ENCODE results near the gene TTLL9.
A peak's percentile ranks its signal among the peaks of the same experiment; 100 is the strongest.

Gene TTLL9, protein sequence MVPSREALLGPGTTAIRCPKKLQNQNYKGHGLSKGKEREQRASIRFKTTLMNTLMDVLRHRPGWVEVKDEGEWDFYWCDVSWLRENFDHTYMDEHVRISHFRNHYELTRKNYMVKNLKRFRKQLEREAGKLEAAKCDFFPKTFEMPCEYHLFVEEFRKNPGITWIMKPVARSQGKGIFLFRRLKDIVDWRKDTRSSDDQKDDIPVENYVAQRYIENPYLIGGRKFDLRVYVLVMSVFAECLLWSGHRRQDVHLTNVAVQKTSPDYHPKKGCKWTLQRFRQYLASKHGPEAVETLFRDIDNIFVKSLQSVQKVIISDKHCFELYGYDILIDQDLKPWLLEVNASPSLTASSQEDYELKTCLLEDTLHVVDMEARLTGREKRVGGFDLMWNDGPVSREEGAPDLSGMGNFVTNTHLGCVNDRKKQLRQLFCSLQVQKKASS

DNA sequence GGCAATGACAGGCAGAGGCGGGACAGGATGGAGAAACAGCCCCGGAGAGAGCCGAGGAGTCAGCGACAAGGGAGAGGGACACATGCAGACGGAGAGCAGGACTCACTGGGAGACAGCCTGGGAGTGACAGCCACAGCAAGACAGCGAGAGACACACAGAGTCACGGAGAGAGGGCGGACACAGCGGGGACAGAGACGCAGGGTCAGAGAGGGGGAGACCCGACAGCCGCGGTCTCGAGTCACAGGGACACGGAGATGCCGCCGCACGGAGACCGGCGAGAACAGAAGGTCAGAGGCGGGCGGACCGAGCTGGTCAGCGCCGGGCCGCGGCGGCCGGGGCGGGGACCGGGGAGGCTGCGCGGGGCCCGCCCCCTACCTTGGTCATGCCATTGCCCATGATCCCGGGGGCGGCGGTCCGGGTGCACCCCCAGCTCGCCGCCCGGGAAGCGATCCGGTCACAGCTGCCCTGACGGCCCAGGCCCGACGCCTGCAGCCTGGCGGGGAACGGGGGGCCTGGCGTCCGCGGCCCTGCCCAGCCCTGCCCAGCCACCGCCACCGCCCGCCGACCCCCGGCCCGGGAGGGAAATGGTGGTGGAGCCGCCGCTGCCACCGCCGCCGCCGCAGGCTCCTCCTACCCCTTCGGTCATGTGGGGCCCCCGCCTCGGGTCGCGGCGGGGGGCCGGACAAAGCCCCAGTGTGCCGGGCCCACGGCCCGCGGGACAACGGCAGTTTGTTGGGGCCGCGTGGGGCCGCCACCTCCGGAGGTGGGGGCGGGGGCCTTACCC, at the start of gene TTLL9, which contains the start of gene DUSP15:
Gene TTLL9 (plus strand): TSS at position 693 of the 784 bp plus-strand sequence. CDS start 493 bp downstream, outside the sequence.
Gene DUSP15 (minus strand): TSS at position 586 of the 784 bp plus-strand sequence. CDS start 190 bp downstream, at position 396.
- TF ChIP-seq FOXM1 (IDR thresholded peaks at IDR 0.05; ENCODE audit: borderline replicate concordance, low read depth) (no peak), YY1 (IDR thresholded peaks at IDR 0.05; ENCODE audit: low read depth) (no peak), ZBTB7A (IDR thresholded peaks at IDR 0.05; ENCODE audit: low read depth) (peak; percentile 57; the same call in 1 of the 2 replicates), TCF12 (IDR thresholded peaks at IDR 0.05; ENCODE audit: low read depth) (no peak), EP300 (IDR thresholded peaks at IDR 0.05; ENCODE audit: borderline replicate concordance) (no peak), RAD21 (IDR thresholded peaks at IDR 0.05; ENCODE audit: low read depth) (no peak), CEBPB (IDR thresholded peaks at IDR 0.05) (no peak), TEAD4 (IDR thresholded peaks at IDR 0.05) (no peak), TAF1 (IDR thresholded peaks at IDR 0.05; ENCODE audit: low read depth) (no peak; the same call in 1 of the 2 replicates), EGR1 (IDR thresholded peaks at IDR 0.05) (no peak), CREB1 (IDR thresholded peaks at IDR 0.05; ENCODE audit: low read depth) (no peak), NFIC (IDR thresholded peaks at IDR 0.05) (no peak)
- TF ChIP-seq, protein P1, sequence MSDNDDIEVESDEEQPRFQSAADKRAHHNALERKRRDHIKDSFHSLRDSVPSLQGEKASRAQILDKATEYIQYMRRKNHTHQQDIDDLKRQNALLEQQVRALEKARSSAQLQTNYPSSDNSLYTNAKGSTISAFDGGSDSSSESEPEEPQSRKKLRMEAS (IDR thresholded peaks at IDR 0.05) = no peak; the same call in 1 of the 2 replicates
- TF ChIP-seq, protein P2, sequence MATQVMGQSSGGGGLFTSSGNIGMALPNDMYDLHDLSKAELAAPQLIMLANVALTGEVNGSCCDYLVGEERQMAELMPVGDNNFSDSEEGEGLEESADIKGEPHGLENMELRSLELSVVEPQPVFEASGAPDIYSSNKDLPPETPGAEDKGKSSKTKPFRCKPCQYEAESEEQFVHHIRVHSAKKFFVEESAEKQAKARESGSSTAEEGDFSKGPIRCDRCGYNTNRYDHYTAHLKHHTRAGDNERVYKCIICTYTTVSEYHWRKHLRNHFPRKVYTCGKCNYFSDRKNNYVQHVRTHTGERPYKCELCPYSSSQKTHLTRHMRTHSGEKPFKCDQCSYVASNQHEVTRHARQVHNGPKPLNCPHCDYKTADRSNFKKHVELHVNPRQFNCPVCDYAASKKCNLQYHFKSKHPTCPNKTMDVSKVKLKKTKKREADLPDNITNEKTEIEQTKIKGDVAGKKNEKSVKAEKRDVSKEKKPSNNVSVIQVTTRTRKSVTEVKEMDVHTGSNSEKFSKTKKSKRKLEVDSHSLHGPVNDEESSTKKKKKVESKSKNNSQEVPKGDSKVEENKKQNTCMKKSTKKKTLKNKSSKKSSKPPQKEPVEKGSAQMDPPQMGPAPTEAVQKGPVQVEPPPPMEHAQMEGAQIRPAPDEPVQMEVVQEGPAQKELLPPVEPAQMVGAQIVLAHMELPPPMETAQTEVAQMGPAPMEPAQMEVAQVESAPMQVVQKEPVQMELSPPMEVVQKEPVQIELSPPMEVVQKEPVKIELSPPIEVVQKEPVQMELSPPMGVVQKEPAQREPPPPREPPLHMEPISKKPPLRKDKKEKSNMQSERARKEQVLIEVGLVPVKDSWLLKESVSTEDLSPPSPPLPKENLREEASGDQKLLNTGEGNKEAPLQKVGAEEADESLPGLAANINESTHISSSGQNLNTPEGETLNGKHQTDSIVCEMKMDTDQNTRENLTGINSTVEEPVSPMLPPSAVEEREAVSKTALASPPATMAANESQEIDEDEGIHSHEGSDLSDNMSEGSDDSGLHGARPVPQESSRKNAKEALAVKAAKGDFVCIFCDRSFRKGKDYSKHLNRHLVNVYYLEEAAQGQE (IDR thresholded peaks at IDR 0.05; ENCODE audit: low read depth) = peak; percentile 45; the same call in 1 of the 2 replicates
- TF ChIP-seq, protein P3, sequence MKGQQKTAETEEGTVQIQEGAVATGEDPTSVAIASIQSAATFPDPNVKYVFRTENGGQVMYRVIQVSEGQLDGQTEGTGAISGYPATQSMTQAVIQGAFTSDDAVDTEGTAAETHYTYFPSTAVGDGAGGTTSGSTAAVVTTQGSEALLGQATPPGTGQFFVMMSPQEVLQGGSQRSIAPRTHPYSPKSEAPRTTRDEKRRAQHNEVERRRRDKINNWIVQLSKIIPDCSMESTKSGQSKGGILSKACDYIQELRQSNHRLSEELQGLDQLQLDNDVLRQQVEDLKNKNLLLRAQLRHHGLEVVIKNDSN (IDR thresholded peaks at IDR 0.05) = peak; percentile 60

DNA sequence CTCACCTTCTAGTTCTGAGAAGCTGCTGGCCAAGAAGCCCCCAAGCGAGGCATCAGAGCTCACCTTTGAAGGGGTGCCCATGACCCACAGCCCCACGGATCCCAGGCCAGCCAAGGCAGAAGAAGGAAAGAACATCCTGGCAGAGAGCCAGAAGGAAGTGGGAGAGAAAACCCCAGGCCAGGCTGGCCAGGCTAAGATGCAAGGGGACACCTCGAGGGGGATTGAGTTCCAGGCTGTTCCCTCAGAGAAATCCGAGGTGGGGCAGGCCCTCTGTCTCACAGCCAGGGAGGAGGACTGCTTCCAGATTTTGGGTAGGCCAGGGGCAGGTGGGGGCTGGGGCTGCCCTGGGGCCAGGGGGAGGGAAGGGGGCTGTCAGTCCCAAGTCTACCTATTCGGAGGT, 49.0 kb upstream of the TTLL9 start:
- TF ChIP-seq TCF12 (IDR thresholded peaks at IDR 0.05; ENCODE audit: low read depth) (no peak), CREB1 (IDR thresholded peaks at IDR 0.05; ENCODE audit: low read depth) (no peak), ZBTB7A (IDR thresholded peaks at IDR 0.05; ENCODE audit: low read depth) (no peak), NFIC (IDR thresholded peaks at IDR 0.05) (peak; percentile 50), TAF1 (IDR thresholded peaks at IDR 0.05; ENCODE audit: low read depth) (no peak)
- TF ChIP-seq, protein P2 (IDR thresholded peaks at IDR 0.05; ENCODE audit: low read depth) = no peak
- TF ChIP-seq, protein P1 (IDR thresholded peaks at IDR 0.05) = no peak

DNA sequence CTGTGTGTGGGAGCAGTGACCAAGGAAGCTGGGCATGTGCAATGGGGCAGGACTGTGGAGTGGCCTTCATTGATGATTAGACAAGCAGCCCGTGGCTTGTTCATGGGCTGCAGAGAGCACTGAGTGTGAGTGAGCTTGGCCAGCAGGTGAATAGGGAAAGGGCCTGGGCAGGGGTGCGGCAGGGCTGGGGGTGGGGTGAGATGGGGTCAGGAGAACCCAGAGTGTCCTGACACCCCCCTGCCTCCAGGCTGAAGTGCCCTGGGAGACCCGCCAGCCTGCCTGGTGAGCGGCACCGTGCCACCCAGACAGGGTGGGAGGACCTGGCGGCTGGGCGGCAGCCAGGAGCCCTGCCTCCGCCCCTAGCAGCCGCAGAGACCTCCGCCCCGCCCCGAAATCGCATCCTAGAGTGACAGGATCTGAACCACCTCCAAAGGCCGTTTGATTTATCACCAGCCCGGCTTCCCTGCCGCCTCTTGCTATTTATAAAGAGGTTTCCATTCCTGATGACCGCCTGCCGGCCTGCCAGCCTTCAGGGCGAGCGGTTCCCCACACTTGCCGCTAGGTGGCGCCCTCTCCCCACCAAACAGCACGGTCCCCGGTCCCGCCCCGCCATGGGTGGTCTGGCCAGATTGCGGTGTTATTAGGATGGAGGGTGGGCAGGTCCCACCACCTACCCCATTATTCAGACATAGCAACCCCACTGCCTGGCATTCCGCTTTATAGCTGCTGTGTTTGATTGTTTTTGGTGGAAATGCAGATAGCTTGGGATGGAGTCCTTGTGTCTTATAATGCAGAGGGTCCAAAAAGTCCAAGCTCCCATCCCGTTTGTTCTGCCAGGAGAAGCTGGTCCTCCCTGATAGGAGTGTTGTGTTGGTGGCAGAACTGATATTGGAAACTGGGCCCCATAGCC, 47.8 kb upstream of the TTLL9 start:
- TF ChIP-seq, protein P2 (IDR thresholded peaks at IDR 0.05; ENCODE audit: low read depth) = no peak
- no peak for TF ChIP-seq FOXM1 (IDR thresholded peaks at IDR 0.05; ENCODE audit: borderline replicate concordance, low read depth)
- TF ChIP-seq, protein P1 (IDR thresholded peaks at IDR 0.05) = no peak
- TF ChIP-seq RAD21 (IDR thresholded peaks at IDR 0.05; ENCODE audit: low read depth) = peak; percentile 96
- no peak for TF ChIP-seq TAF1 (IDR thresholded peaks at IDR 0.05; ENCODE audit: low read depth)
- peak; percentile 90 for TF ChIP-seq NFIC (IDR thresholded peaks at IDR 0.05)
- TF ChIP-seq EP300 (IDR thresholded peaks at IDR 0.05; ENCODE audit: borderline replicate concordance) = peak; percentile 79; the same call in 1 of the 2 replicates
- no peak for TF ChIP-seq CREB1 (IDR thresholded peaks at IDR 0.05; ENCODE audit: low read depth)
- peak; percentile 89 for TF ChIP-seq TCF12 (IDR thresholded peaks at IDR 0.05; ENCODE audit: low read depth)
- TF ChIP-seq YY1 (IDR thresholded peaks at IDR 0.05; ENCODE audit: low read depth) = no peak
- TF ChIP-seq CEBPB (IDR thresholded peaks at IDR 0.05) = no peak
